Esophagus squamous epithelium (tissue), 5 donors: ENCODE measurements around the gene SEC62. TPM values are rescaled to one million over a fixed set of nuclear protein-coding genes. Genes with fewer than 3 reads are reported as not detected.

Experiments used
- DNase-seq: peaks from one replicate; lab custom pipeline; 2025; lab: John Stamatoyannopoulos, UW
- H3K27ac ChIP-seq, 4 donors: fragments of 200-600 bp; sonication (generic); one replicate each; pipeline ENCODE4 v1.5.1; 2016 to 2019; ENCODE audit warnings: mild to moderate bottlenecking in 1 of 4
- H3K27me3 ChIP-seq, 4 donors: fragments of 200-600 bp; sonication (generic); 1 replicate in 3 of 4; 2 replicates in 1 of 4; pipeline versions ENCODE4 v1.5.1 to v1.6.0; 2017 to 2021; ENCODE audit warnings: antibody characterized with exemption in 1 of 4
- H3K36me3 ChIP-seq, 3 donors: fragments of 200-600 bp; sonication (generic); one replicate each; pipeline ENCODE4 v1.5.1; 2016 to 2019
- H3K4me1 ChIP-seq, 3 donors: fragments of 200-600 bp; sonication (generic); one replicate each; pipeline ENCODE4 v1.5.1; 2017 to 2019
- H3K4me3 ChIP-seq, 4 donors: fragments of 200-600 bp; sonication (generic); 1 replicate in 3 of 4; 2 replicates in 1 of 4; pipeline ENCODE4 v1.5.1; 2016 to 2019; ENCODE audit warnings: mild to moderate bottlenecking in 2 of 4, moderate library complexity in 1 of 4
- H3K9me3 ChIP-seq, 3 donors: fragments of 200-600 bp; sonication (generic); one replicate each; pipeline ENCODE4 v1.5.1; 2016 to 2019
- CTCF ChIP-seq, 6 experiments: fragments of 450-650 bp in 4 of 6; fragments of 200-600 bp in 2 of 6; sonication (generic) in 2 of 6; IDR thresholded peaks; one replicate each; pipeline ENCODE4 v1.5.1; 2016 to 2019; ENCODE audit warnings: antibody characterized with exemption in 6 of 6, mild to moderate bottlenecking in 4 of 6, moderate library complexity in 4 of 6
- POLR2A ChIP-seq, 4 donors: fragments of 450-650 bp; IDR thresholded peaks; one replicate each; pipeline ENCODE4 v1.6.1; 2017; ENCODE audit warnings: antibody characterized with exemption in 4 of 4, mild to moderate bottlenecking in 4 of 4, moderate library complexity in 3 of 4
- WGBS, 2 donors: methylation state at CpG; one replicate each; pipeline ENCODE4 v1.1.5; 2018; 5-methylcytosine and 5-hydroxymethylcytosine counted together
- intact Hi-C: fragments of 100-400 bp; cut with DNase I; formaldehyde crosslinking; loops from one replicate; pipeline ENCODE4 v1.15.0; 2022
- total RNA-seq, 4 donors: library from RNA; depleted of rRNA; stranded (reverse); fragments of >200 nt; gene quantifications; one replicate each; pipeline ENCODE4 v1.1.0, GENCODE V29; 2016
- donor health status: DM: yes; HTN: yes; CAD: no.

SEC62 gene
- total RNA-seq, 4 donors from 2014 or later = 15.0 to 49.8 (median 23.6) TPM

GRCh38 chr3:170002231-170002630 lies 35.6 kb downstream of the SEC62 start:
- peak overlapping the region in 1 of 4 donors; percentile 40 for H3K4me3 ChIP-seq
- no peaks in the 10 kb centered on the region for H3K36me3 ChIP-seq
- no peak for DNase-seq
- WGBS, 2 donors = 71 to 75% methylated on average over 10 of the region's 10 CpGs
- H3K4me1 ChIP-seq = peaks cover 0 to 7% (median 0%) of the 10 kb centered on the region in 3 donors
- H3K9me3 ChIP-seq = no peaks in the 10 kb centered on the region
- TF ChIP-seq CTCF (IDR thresholded peaks at IDR 0.05) (no peak), POLR2A (IDR thresholded peaks at IDR 0.05) (no peak)
- no peaks in the 10 kb centered on the region for H3K27me3 ChIP-seq
- peak overlapping the region in 1 of 4 donors; percentile 11 for H3K27ac ChIP-seq
- intact Hi-C loops = no loop called here

GRCh38 chr3:170002879-170003278 lies 36.3 kb downstream of the SEC62 start:
- intact Hi-C loops = no loop called here
- Histone ChIP-seq H3K27ac (no peak overlapping the region), H3K4me3 (peak overlapping the region in 1 of 4 donors; percentile 40), H3K4me1 (peaks cover 0 to 7% (median 0%) of the 10 kb centered on the region in 3 donors), H3K9me3 (no peaks in the 10 kb centered on the region), H3K36me3 (no peaks in the 10 kb centered on the region), H3K27me3 (no peaks in the 10 kb centered on the region)
- TF ChIP-seq POLR2A (IDR thresholded peaks at IDR 0.05) (no peak), CTCF (IDR thresholded peaks at IDR 0.05) (no peak)
- WGBS, 2 donors = 50 to 58% methylated on average over 1 of the region's 1 CpG
- no peak for DNase-seq

DNA sequence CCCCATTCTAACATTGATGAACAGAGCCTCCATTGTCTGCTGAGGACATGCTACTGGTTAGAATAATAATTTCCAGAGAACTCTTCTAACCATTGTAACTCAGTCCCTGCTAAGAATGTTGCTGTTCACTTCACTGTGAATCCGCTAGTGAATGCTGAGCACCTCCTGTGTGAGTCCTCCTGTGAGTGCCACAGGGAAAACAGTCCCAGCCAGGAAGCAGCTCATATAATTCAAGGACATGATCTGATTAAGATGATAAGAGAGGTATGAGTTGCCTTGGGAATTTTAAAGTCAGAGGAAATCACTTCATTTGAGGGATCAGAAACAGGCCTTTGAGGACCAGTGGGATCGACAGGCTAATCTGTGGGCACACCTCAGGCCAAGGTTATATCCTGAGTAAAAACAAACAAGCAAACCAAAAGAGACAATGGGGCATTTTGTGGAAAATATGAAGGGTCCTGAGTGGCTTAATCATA lies 37.3 kb downstream of the SEC62 start:
- WGBS, 2 donors = 78 to 85% methylated on average over 1 to 2 of the region's 2 CpGs
- no peak for TF ChIP-seq CTCF (IDR thresholded peaks at IDR 0.05)
- H3K36me3 ChIP-seq = no peaks in the 10 kb centered on the region
- no peaks in the 10 kb centered on the region for H3K9me3 ChIP-seq
- H3K4me1 ChIP-seq = peaks cover 0 to 7% (median 0%) of the 10 kb centered on the region in 3 donors
- H3K27ac ChIP-seq = no peak overlapping the region
- DNase-seq = no peak
- intact Hi-C loops = no loop called here
- H3K4me3 ChIP-seq = no peak overlapping the region
- no peaks in the 10 kb centered on the region for H3K27me3 ChIP-seq

DNA sequence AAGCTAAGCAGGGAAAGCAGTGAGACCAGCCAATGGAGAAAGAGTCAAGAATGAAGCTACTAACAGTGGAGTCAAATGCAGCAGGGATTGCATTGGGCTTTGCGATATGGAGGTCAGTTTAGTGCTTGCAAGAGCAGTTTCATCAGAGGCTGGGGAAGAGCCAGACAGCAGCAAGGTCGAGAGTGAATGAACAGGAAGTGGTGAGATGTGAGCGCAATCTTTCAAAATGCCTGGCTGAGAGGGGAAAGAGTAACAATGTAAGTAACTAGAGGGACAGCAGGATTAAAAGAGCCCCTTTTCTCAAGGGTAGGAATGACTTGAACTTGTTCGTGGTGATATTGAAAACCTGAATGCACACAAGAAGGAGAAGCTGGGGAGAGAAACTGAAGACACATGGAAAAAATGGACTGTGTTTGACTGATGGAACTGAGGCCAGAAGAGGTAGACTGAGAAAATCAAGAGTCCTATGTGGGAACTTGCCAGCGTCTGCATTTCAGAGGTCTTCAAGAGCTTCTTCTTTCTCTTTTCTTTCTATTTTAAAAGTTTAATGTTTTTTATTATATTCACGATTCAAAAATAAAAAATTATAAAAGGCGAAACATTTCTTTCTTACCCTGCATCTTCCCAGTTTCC lies 40.5 kb downstream of the SEC62 start:
- DNase-seq = no peak
- peaks cover 0 to 7% (median 0%) of the 10 kb centered on the region in 3 donors for H3K4me1 ChIP-seq
- no peaks in the 10 kb centered on the region for H3K9me3 ChIP-seq
- no peak overlapping the region for H3K27ac ChIP-seq
- H3K27me3 ChIP-seq = peaks cover 0 to 9% (median 0%) of the 10 kb centered on the region in 4 donors
- intact Hi-C loops = no loop called here
- H3K4me3 ChIP-seq = no peak overlapping the region
- H3K36me3 ChIP-seq = no peaks in the 10 kb centered on the region
- TF ChIP-seq CTCF (IDR thresholded peaks at IDR 0.05) (no peak), POLR2A (IDR thresholded peaks at IDR 0.05) (no peak)
- WGBS, 2 donors = 65 to 67% methylated on average over 7 of the region's 7 CpGs

GRCh38 chr3:170010498-170010897 lies 43.9 kb downstream of the SEC62 start:
- no peak for TF ChIP-seq POLR2A (IDR thresholded peaks at IDR 0.05)
- no peak for TF ChIP-seq CTCF (IDR thresholded peaks at IDR 0.05)
- WGBS, 2 donors = 78 to 93% methylated on average over 3 to 4 of the region's 4 CpGs
- Histone ChIP-seq H3K9me3 (no peaks in the 10 kb centered on the region), H3K27ac (no peak overlapping the region), H3K27me3 (peaks cover 0 to 9% (median 0%) of the 10 kb centered on the region in 4 donors), H3K4me1 (no peaks in the 10 kb centered on the region), H3K36me3 (no peaks in the 10 kb centered on the region), H3K4me3 (no peak overlapping the region)
- DNase-seq = no peak
- intact Hi-C loops = no loop called here
